Tibial nerve (tissue), 3 donors: ENCODE data around the gene FAM117A.

Experiments used
- EP300 ChIP-seq, 2 donors: sonication (generic); formaldehyde crosslinking; IDR thresholded peaks; one replicate each; pipeline ENCODE4 v1.6.1; 2017; ENCODE audit warnings: antibody characterized with exemption in 2 of 2, mild to moderate bottlenecking in 1 of 2
- POLR2A ChIP-seq, 2 donors: fragments of 450-650 bp; IDR thresholded peaks; one replicate each; pipeline ENCODE4 v1.6.1; 2017; ENCODE audit warnings: antibody characterized with exemption in 2 of 2, mild to moderate bottlenecking in 2 of 2, moderate library complexity in 2 of 2

DNA sequence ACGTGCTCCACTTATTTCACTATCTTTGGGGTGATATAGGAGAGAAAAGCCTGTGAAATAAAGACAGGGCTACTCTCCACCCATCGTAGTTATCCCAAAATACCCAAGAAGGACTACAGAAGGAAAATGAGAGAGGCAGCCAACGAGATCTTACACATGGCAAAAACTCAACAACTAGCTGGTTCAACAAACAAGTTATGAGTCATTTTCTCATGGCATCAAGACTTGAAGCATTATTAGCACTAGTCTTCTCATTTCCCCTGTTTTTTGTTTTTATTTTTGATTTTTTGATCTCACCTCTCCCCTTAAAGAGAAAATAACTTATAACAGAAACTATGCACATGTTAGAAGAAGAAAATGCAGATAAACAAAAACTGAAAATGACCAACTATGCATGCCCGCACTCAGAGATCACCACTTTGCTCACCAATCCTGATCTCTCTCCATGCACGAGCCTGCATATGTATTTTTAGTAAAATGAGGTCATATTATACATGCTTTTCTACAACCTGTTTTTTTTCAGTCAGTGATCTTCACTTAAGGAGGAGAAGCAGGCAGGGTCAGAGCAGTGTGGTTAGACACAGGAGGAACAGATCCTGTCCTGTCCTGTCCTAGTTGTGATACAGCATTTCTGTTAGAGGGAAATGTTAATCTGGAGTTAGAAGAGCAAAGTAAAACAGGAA is 22.8 kb downstream of the FAM117A start:
- TF ChIP-seq EP300 (IDR thresholded peaks at IDR 0.05), result no peak
- no peak for TF ChIP-seq POLR2A (IDR thresholded peaks at IDR 0.05)
